HepG2 (cell line): Measurements from ENCODE around the gene KLHL36.

Experiments used
- CTCF ChIP-seq: sonication (generic); formaldehyde crosslinking; IDR thresholded peaks from 2 replicates; pipeline ENCODE4 v1.5.0; 2020; ENCODE audit warnings: mild to moderate bottlenecking, missing genetic modification reagents, moderate library complexity
- JUND ChIP-seq: sonication (generic); formaldehyde crosslinking; IDR thresholded peaks from 2 replicates; pipeline ENCODE4 v1.8.0; 2022; ENCODE audit warnings: mild to moderate bottlenecking, missing genetic modification reagents
- KDM5A ChIP-seq: fragments of 200-600 bp; sonication (generic); IDR thresholded peaks from 2 replicates; pipeline ENCODE4 v1.7.0; 2018; ENCODE audit warnings: antibody characterized with exemption, mild to moderate bottlenecking, low read length, borderline replicate concordance
- PBX2 ChIP-seq: IDR thresholded peaks from 2 replicates; pipeline ENCODE4 v1.6.1; 2016; ENCODE audit warnings: control low read depth
- ZNF3 ChIP-seq: IDR thresholded peaks from 2 replicates; pipeline ENCODE4 v1.7.0; 2017; ENCODE audit warnings: inconsistent platforms

GRCh38 chr16:84607694-84608093 is 40.6 kb upstream of the KLHL36 start:
- TF ChIP-seq JUND (CRISPR knock-in tag) (no peak), ZNF3 (CRISPR knock-in tag) (no peak), CTCF (CRISPR knock-in tag) (no peak), KDM5A (no peak), PBX2 (CRISPR knock-in tag) (no peak)
